GM12872 (cell line): ENCODE measurements around the gene XRN2.

Experiments
- CTCF ChIP-seq: IDR thresholded peaks from 3 replicates; pipeline ENCODE4 v1.5.1; 2011; ENCODE audit warnings: low read depth, mild to moderate bottlenecking, low read length, moderate library complexity; ENCODE audit not compliant: insufficient read depth

XRN2 gene

GRCh38 chr20:21303061-21303871 lies at the start of gene XRN2:
Gene XRN2, plus strand, starts transcription at chr20:21303331. Its CDS starts 68 bp downstream, at chr20:21303399.
- no peak for TF ChIP-seq CTCF

GRCh38 chr20:21257192-21257591 lies 45.9 kb upstream of the XRN2 start:
- no peak for TF ChIP-seq CTCF

- TF ChIP-seq CTCF: no peak
Observed at GRCh38 chr20:21258411-21258810, 44.7 kb upstream of the XRN2 start.

GRCh38 chr20:21259346-21259745 lies 43.8 kb upstream of the XRN2 start:
- no peak for TF ChIP-seq CTCF

GRCh38 chr20:21262812-21263211 lies 40.3 kb upstream of the XRN2 start:
- TF ChIP-seq CTCF: no peak

- no peak for TF ChIP-seq CTCF
Observed at GRCh38 chr20:21265261-21266190, 37.6 kb upstream of the XRN2 start.

GRCh38 chr20:21266191-21266536 lies 37.0 kb upstream of the XRN2 start:
- no peak for TF ChIP-seq CTCF
